ENCODE results near the gene GAS7.
A peak's percentile ranks its signal among the peaks of the same experiment; 100 is the strongest.
"Not testable (repeated sequence)": the region's sequence is repeated elsewhere in the genome, so short reads cannot be mapped to it uniquely, and the experiment has no call there.

GAS7 gene

DNA sequence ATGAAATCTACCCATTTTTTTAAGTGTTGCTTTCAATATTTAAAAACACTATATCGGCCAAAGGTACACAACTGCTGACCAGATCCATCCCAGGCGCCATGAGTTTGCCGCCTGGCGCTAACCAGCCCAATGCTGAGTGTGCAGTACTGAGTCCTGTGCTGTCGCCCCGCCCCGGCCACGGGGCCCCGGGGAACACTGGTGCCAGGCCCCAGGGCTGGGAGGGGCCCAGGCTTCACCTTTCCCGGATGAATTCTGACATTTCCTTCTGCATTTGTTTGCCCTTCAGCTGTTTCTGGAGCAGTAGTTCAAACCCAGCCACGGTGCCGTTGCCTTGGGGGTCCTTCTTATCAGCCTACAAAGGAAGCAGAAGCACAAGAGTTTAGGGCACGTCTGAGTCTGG lies 255.5 kb downstream of the GAS7 start:
- no peak for DNase-seq (ENCODE audit: low spot score)

DNA sequence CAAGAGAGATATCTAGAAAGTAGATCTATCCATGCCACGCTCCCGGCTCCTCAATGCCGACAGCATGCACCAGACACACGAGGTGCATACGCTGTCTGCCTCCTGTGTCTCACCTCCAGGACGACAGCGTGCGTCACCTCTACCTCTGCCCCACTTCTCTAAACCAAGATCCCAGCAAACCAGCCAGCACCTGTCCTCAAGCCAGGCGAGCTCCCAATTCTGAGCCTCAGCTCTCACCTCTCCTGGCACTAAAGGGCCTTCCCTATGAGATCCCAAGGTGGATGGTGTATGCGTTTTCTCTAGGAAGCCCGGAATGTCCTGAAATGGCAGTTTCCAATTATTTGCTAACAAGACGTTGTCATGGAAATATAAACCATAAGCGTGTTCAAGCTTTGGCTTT lies 257.1 kb downstream of the GAS7 start:
- DNase-seq (ENCODE audit: low spot score), result no peak

DNA sequence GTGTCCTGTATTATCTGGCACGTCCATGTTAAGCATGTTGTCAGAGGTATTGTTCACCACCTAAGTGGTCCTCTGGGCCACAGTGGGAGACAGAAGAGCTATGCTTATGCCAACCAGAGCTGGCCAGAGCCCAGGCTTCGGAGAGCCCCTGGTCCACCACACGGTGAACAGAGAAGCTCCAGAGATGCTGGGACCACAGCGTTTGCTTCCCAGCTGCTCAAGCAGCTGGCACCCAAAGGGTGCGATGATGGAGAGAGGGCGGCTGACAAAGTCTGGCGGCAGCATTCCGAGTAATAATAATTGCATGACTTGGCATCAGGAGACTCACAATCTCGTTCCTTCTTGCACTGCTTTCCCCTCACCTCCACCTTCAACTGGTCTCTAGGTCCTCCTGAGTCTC lies 257.6 kb downstream of the GAS7 start:
- no peak for DNase-seq (ENCODE audit: low spot score)

DNA sequence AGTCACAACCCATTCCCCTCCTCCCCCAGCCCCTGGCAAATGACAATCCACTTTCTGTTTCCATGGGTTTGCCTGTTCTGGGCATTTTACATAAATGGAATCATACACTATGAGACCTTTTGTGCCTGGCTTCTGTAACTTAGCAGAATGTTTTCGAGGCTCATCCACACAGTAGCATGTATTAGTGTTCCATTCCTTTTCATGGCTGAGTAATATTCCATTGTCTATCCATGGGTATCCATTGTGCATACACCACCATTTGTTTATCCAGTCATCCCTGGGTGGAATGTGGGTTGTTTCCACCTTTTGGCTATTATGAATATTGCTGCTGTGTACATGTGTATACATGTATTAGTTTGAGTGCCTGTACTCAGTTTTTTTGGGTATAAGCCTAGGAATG lies 259.6 kb downstream of the GAS7 start:
- no peak for DNase-seq (ENCODE audit: low spot score)

DNA sequence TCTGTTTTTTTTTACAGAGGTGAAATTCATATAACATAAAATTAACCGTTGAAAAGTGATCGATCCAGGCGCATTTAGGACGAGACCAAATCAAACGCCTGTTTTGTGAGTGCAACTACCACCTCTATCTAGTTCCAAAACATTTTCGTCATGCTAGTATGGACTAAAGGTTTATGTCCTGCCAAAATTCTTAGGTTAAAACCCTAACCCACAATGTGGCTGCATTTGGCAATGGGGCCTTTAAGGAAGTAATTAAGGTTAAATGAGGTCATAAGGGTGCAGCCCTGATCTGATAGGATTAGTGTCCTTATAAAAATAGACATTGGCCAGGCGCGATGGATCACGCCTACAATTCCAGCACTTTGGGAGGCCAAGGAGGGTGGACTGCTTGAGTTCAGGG lies 260.5 kb downstream of the GAS7 start:
- DNase-seq (ENCODE audit: low spot score), result no peak

DNA sequence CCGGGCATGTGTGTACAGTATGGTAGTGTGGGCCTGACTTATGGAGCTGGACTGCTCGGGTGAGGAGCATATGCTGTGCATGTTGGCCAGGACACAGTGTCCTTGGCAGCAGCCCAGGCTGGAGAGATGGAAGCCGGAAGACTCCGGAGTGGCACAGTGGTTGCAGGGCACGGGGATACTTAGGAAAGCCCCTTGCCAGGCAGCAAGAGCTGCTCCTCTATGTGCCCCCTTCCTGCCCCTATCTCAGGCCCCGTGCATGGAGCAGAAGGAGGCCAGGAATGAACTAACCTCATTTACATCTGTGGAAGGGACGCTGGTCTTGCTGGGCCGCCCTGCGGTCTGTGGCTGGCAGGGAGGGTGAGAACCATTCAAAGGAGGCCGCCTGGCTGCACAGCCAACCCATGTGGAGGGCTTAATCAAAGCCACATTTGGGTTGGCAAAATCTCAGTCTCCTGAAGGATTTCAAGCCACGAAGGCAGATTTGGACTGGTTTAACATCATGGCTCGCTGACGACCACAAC lies 261.1 kb downstream of the GAS7 start:
- no peak for DNase-seq (ENCODE audit: low spot score)

DNA sequence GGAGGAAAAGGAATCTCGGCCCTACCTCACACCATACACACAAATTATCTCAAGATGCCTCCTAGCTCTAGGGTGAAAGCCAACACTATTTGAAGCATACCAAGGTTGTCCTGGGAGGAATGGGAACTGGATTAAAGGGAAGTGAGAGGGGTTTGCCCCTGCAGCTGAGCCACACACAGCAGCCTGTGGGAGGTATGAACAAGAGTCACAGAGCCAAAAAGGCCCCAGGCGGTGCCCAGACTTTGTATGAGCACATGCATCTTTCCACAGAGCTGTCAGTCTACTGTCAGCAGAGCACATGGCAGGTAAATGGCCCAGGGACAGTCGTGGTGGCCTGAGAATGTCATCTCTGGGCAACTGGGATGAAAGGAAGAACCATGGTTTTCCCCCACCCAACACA lies 262.3 kb downstream of the GAS7 start:
- DNase-seq (ENCODE audit: low spot score), result no peak

DNA sequence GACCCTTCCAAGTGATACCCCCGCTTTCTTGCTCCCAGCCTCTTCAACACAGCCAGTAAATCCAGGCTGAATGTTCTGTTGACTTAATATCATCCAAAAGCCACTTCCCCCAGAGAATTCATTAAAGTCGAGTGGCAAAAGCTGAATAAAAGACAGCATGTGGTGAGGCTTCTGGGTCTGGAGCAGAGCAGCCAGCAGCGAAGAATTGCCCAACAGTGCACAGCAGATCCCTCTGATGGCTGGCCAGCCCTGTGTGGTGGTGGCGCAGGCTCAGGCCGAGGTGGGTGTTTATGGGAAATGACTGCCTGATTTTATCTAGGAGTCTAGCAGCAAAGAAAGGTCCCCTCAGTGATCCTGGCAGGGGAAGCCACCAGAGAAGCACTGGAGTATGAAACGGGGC lies 263.0 kb downstream of the GAS7 start:
- DNase-seq (ENCODE audit: low spot score), result no peak

DNA sequence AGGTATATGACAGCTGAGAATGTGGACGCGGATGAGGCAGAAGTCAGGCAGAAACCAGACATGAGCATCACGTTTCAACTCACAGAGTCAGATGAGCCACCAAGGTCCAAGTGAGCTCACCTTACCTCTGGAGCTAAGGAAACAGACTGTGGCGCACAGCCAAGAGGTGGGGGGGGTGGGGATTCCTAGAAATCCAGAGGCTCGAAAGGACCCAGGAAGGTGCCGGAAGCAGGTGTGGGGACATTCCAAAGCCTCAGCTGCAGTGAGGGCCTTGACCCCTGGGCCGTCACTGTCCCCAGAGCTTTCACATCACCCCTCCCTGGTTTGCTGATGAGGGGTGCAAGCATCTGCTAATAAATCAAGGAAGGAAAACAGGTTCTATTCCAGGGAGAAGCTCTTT lies 264.1 kb downstream of the GAS7 start:
- DNase-seq (ENCODE audit: low spot score), result no peak

DNA sequence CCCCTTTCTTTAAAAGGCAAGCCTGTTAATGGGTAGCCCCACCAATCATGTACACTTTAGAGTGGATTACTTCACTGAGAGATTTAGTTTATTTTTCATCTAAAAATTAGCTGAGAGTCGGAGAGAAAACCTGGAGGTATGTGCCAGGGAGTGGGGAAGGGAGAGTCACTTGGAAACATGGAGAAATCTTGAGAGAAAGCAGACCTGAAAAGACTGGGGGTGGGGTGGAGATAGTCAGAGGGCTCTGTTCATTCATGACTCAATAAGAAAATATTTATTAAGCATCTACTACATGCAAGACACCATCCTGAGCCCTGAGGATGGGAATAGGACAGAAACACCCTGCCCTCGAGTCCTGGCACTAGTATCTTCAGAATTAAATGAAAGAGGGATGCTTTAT lies 265.9 kb downstream of the GAS7 start:
- DNase-seq (ENCODE audit: low spot score), result no peak

DNA sequence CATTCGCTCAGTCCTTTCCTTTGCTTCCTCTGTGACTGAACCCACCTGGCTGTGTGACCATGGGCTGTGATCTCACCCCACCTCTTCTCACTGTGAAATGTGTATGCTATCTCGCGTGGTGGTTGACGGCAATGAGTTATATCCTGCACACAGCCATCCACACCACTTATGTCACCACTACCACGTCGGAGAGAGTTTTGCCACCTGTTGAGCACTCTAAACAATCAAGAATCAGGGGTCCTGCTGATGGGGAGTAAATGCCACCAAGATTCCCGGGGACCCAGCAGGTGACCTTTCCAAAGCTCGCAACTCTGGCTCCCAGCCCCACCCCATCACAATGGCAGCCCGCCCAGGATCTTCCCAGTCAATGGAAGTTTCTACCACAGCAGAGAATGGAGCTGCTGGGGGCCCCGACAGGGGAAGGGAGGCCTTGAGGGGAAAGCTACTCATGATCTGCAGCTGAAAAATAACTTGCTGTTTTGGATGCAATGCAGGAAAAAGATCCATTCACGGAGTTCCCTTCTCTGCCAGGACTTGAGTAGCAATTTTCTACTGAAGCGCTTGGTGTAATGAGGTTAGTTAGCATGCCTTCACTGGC lies 267.2 kb downstream of the GAS7 start:
- DNase-seq (ENCODE audit: low spot score), result no peak

DNA sequence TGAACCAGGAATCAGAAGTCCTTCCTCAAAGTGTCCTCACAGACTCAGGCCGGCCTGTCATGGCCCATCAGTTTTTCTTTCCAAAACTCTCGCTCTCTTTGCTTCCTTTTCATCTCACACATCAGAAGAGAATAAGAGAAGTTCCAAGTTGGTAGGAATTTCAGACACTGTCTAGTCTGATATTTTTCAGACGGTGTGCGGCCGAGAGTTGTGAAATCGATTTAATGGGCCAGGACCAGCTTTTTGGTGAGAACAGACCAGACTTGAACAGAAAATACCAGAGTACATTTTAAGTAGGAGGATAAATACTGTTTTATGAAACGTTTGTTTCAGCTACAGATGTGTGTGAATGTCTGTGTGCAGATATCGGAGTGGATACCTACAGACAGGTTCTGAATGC lies 268.5 kb downstream of the GAS7 start:
- no peak for DNase-seq (ENCODE audit: low spot score)

DNA sequence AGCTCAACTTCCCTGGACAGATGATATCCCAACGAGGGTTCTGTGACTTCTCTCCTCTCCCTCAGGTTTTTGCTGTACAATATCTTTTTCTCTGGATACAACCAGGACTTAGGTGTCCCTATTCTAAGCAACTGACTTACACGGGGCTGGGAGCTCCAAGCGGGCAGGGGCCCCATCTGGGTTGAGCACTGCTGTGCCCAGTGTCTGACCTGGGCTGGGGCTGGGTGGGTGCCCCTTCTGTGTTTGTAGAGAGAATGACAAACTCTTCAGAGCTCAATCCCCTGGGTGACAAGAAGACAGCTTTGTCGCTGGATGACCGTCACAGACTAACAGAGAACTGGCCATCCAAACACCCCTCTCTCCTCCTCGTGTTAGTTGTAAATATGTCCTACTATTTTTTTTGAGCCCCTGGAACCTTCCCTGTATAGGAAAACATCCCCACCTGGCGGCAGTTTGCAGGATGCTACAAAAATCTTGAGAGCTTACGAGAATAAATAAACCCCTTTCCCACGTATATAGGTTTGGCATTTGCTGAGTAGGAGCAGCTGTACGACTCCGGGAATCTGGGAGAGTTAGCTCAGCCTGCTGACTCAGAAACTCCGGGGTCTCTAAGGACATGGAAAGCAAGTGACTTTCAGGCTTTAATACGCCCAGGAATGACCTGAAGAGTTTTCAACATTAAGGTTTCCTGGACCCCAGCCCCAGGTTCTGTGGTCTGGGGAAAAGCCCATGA lies 269.6 kb downstream of the GAS7 start:
- DNase-seq (ENCODE audit: low spot score), result no peak

DNA sequence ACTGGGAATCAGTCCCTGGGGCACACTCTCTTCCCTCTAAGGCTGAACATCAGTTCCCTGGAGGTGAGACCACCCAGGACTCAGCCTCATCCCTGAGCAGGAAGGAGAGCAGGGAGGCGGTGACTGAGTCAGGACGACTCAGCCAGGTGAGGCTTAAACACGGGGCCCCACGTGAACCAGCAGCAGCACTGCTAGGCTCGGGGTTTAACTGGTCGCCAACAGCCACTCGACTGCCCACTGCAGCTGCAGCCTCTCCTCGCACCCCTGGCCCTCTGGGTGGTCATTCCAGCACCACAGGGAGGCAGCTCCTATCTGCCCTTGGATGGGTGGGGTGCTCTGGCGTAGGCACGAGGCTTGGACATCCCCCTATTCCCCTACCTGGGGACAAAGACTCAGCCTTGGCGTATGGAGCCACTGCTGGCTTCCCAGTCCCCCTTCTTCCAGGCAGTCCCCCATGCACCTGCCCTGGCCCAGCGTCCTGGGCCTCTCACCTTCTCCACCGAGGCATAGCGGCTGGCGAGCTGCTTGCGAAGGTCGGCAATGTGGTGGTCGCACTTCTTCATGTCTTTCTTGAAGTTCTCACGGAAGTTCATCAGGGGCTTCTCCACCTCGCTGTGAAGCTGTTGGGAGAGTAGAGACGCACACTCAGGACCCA lies 272.1 kb downstream of the GAS7 start:
- DNase-seq (ENCODE audit: low spot score), result no peak

DNA sequence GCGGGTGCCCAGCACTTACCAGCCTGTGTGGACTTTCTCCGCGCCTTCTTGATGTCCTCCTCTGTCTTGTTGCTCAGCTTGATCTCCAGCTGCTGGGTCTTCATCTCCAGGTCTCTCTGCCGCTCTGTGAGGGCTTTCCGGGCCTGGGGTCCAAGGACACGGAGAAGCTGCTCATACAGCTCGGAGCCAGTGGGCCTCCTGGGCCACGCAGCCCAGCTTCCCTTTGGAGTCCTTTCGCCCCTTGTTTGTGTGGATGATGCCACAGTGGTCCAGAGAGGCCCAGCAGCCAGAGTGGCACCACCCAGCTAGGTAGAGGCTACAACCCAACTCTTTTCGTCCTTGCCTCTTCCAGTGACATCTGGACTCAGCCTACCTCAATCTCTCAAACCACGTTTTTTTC lies 272.9 kb downstream of the GAS7 start:
- DNase-seq (ENCODE audit: low spot score), result no peak

DNA sequence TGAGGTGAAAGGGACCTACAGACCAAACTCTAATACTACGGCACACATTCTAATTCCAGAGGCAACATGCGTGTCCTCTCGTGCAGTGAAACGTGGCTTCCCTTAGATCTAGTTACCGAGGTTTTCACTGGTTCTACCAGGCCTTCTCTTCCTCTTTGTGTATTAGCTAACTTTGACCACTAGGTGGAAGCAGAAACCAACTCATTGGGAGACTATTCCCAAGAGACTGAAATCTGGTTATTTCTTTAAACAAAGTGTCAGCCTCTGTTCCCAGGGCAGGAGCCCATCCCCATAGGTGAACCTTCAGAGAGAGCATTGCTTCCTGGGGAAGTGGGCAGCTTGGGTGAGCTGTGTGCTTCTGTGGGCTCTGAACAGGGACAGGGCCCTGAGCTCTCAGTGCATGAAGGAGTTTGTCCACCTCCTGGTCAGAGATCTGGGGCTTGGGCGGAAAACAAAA lies 273.6 kb downstream of the GAS7 start:
- DNase-seq (ENCODE audit: low spot score), result peak; percentile 72

DNA sequence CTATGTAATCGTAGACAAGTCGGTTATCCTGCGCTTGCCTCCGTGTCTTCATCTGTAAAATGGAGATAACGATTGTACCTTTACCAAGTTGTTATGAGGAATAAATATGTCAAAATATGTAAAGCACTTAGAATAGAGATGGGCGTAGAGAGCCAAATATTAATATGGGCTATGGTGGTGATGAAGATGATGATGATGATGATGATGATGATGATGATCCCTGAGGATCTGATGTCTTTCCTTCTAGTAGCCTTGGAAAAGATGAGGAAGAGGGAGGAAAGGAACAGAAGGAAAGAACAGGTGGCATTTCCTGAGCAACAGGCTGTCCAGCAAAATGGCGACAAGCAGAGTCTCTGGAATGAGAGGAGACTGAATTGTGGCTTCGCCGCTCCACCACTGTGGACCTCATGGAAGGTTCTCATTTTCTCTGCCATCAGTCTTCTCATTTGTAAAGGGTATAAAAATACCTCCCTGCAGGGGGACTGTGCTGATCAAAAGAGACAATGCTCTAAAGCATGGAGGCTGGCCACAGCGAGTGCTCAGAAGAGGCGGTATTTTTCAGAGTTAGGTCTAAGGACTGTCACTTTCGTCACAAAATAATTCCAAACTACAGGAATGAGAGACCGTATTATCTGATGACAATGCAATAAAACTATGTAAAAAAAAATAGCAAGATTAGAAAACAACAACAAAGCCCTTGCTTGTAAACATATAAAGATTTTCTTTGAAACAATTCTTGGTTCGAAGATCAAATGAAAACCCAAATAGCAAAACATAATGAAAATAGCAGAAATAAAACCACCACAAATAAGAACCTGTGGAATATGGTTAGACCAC lies 276.2 kb downstream of the GAS7 start:
- no peak for DNase-seq (ENCODE audit: low spot score)

DNA sequence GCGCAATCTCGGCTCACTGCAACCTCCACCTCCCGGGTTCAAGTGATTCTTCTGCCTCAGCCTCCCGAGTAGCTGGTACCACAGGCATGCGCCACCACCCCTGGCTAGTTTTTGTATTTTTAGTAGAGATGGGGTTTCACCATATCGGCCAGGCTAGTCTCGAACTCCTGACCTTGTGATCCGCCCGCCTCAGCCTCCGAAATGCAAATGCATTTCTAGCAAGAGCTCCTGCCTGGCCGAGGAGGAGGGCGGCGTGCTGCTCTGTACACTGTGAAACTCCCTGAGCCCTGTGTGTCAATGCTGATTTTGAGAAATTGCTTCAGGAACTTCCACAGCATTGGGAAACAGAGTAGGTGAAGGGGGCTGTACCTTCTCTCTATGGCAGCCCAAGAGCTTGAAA lies 277.2 kb downstream of the GAS7 start:
- DNase-seq (ENCODE audit: low spot score), result not testable (repeated sequence)

DNA sequence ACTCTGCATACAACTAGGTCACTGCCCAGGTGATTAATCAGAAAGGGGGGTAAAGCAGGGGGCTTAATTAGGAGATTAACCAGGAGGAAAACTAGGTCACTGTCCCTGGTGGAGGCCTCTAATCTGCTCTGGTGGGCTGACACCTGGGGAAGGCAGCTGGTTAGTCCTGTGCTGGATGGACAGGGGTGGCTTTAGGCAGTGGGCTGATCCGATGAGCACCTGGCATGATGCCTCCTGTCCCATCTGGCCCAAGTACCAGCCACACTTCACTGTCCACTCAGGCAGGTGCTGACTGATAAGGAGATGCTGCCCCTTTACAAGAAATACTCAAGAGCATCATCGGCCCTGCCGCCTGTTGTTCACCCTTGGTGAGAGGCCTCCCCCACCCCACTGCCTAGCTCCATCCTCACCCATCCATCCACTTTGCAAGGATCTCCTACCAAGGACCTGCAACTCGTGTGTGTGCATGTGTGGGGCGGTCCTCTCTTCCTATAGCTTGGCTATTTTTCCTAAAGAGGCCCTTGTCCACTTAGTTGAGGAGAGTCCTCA lies 279.5 kb downstream of the GAS7 start:
- DNase-seq (ENCODE audit: low spot score), result no peak

DNA sequence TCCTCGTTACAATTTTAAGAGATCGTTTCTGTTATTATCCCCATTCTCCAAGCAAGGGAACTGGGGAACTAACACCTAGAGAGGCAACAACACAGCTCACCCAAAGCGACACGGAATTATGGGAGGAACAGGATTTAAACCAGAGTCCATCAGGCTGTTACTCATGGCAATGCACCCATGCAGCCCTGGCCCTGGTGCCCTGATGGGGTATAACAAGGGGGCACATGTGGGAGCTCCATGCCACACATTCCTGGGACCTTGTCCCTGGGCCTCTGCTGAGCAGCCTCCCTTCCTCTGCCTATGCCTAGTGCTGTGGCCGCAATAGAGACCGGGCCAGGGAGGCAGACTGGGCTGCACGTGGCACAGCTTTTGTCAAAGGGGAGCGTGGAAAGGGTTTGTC lies 280.1 kb downstream of the GAS7 start:
- DNase-seq (ENCODE audit: low spot score), result no peak

DNA sequence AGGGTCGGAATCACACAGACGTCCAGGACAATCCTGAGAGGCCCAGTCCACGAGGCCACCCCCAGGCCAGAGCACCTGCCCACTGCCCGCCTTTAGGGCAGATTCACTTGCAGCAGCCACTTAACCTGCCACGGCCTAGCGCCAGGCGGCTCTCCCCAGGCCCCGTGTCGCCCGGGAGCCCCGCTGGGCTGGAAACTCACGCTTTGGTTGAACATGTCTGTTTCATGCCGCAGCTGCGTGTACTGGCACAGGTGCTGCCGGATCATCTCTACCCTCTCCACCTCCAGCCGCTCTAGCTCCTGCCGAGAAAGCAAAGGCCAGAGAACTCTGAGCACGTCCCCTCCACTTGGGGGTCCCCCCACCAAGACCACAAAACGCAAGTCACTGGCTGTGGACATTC lies 280.6 kb downstream of the GAS7 start:
- DNase-seq (ENCODE audit: low spot score), result no peak

DNA sequence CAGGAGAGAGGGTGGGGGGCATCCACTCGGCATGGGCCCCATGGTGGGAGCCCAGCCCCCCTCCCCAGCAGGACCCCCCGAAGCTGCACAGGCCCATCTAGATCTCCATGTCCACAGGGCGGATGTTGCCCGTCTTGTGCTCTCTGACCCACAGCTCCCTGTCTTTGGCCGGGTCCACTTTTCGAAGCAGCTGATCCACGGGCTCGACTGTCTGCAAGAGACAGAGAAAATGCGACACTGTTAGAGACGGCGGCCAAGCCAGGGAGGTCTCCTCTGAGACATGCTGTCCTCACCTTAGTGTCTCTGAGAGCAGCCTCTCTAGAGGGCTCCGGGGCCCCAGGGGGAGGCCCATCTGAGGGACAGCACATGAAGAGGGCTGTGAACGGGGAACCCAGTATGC lies 281.3 kb downstream of the GAS7 start:
- DNase-seq (ENCODE audit: low spot score), result no peak

All from COLO829 (cell line).